Measurements from ENCODE around the gene THAP3. TPM values are rescaled to one million over a fixed set of nuclear protein-coding genes. Genes with fewer than 3 reads are reported as not detected.

THAP3 gene
- total RNA-seq, 1 donor from 2014 or later = 25.0 TPM

GRCh38 chr1:6603915-6604558 is 20.6 kb upstream of the THAP3 start:
- peak overlapping the region; percentile 99 for H3K27ac Mint-ChIP-seq
- no peaks in the 10 kb centered on the region for H3K36me3 ChIP-seq
- H3K9me3 Mint-ChIP-seq = no peaks in the 10 kb centered on the region
- H3F3A ChIP-seq (ENCODE audit: low read depth) = peaks cover 45% of the 10 kb centered on the region
- H3K9me3 ChIP-seq (ENCODE audit: low read depth) = no peaks in the 10 kb centered on the region
- peak overlapping the region; percentile 84 for H3K4me3 Mint-ChIP-seq
- H4K20me1 ChIP-seq (ENCODE audit: low read depth) = peaks cover 28% of the 10 kb centered on the region
- no peak overlapping the region for H3K9ac ChIP-seq
- H3K27me3 Mint-ChIP-seq (ENCODE audit: insufficient read depth, low read depth) = peaks cover 8% of the 10 kb centered on the region
- peaks cover 36% of the 10 kb centered on the region for H3K4me1 Mint-ChIP-seq
- H3K27ac ChIP-seq = peak overlapping the region; percentile 31
- no peaks in the 10 kb centered on the region for H3K36me3 Mint-ChIP-seq
- peak overlapping the region; percentile 78 for H2AFZ ChIP-seq (replicated peaks)
- peak overlapping the region; percentile 99 for H3K4me2 ChIP-seq
- peaks cover 29% of the 10 kb centered on the region for H3K79me2 ChIP-seq (ENCODE audit: low read depth)
- DNase-seq (ENCODE audit: low spot score) = peak; percentile 89
- H3K27me3 ChIP-seq = peaks cover 23% of the 10 kb centered on the region
- TF ChIP-seq EZH2phosphoT487 (IDR thresholded peaks at IDR 0.05) (peak; percentile 9), EZH2 (IDR thresholded peaks at IDR 0.05) (no peak)
- TF ChIP-seq, protein P1, sequence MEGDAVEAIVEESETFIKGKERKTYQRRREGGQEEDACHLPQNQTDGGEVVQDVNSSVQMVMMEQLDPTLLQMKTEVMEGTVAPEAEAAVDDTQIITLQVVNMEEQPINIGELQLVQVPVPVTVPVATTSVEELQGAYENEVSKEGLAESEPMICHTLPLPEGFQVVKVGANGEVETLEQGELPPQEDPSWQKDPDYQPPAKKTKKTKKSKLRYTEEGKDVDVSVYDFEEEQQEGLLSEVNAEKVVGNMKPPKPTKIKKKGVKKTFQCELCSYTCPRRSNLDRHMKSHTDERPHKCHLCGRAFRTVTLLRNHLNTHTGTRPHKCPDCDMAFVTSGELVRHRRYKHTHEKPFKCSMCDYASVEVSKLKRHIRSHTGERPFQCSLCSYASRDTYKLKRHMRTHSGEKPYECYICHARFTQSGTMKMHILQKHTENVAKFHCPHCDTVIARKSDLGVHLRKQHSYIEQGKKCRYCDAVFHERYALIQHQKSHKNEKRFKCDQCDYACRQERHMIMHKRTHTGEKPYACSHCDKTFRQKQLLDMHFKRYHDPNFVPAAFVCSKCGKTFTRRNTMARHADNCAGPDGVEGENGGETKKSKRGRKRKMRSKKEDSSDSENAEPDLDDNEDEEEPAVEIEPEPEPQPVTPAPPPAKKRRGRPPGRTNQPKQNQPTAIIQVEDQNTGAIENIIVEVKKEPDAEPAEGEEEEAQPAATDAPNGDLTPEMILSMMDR (IDR thresholded peaks at IDR 0.05) = peak; percentile 26
- H3K4me1 ChIP-seq = peaks cover 33% of the 10 kb centered on the region
- peak overlapping the region; percentile 65 for H3K4me3 ChIP-seq

- no peak for TF ChIP-seq EZH2phosphoT487 (IDR thresholded peaks at IDR 0.05)
- TF ChIP-seq, protein P1 (IDR thresholded peaks at IDR 0.05) = no peak
- no peak for TF ChIP-seq EZH2 (IDR thresholded peaks at IDR 0.05)
- Histone ChIP-seq H3K9me3 (ENCODE audit: low read depth) (no peaks in the 10 kb centered on the region), H3K27me3 (peaks cover 11% of the 10 kb centered on the region), H3K4me1 (peaks cover 8% of the 10 kb centered on the region), H3K4me2 (peak overlapping the region; percentile 81), H3K36me3 (no peaks in the 10 kb centered on the region), H3K27ac (no peak overlapping the region), H3F3A (ENCODE audit: low read depth) (peaks cover 26% of the 10 kb centered on the region), H3K4me3 (peak overlapping the region; percentile 99), H2AFZ (replicated peaks) (peak overlapping the region; percentile 11), H4K20me1 (ENCODE audit: low read depth) (peaks cover 37% of the 10 kb centered on the region), H3K9ac (peak overlapping the region; percentile 22), H3K79me2 (ENCODE audit: low read depth) (peaks cover 42% of the 10 kb centered on the region)
- Mint-ChIP-seq H3K27ac (peak overlapping the region; percentile 94), H3K36me3 (peaks cover 11% of the 10 kb centered on the region), H3K4me1 (peaks cover 27% of the 10 kb centered on the region), H3K27me3 (ENCODE audit: insufficient read depth, low read depth) (peaks cover 8% of the 10 kb centered on the region), H3K4me3 (peak overlapping the region; percentile 96), H3K9me3 (no peaks in the 10 kb centered on the region)
- peak; percentile 65 for DNase-seq (ENCODE audit: low spot score)
These were observed 11.9 kb upstream of the THAP3 start for GRCh38 chr1:6612641-6613360.

GRCh38 chr1:6613361-6614018 is 11.2 kb upstream of the THAP3 start, which contains the start of gene PHF13:
Gene PHF13, plus strand, starts transcription at chr1:6613731. Its CDS starts 336 bp downstream, at chr1:6614067.
- H3K36me3 ChIP-seq = no peaks in the 10 kb centered on the region
- Mint-ChIP-seq H3K9me3 (no peaks in the 10 kb centered on the region), H3K27ac (peak within 1 kb of the TSS; percentile 94), H3K36me3 (peaks cover 11% of the 10 kb centered on the region), H3K27me3 (ENCODE audit: insufficient read depth, low read depth) (peaks cover 8% of the 10 kb centered on the region), H3K4me3 (peak within 1 kb of the TSS; percentile 96), H3K4me1 (peaks cover 27% of the 10 kb centered on the region)
- no peaks in the 10 kb centered on the region for H3K9me3 ChIP-seq (ENCODE audit: low read depth)
- H2AFZ ChIP-seq (replicated peaks) = peak within 1 kb of the TSS; percentile 11
- peaks cover 26% of the 10 kb centered on the region for H3F3A ChIP-seq (ENCODE audit: low read depth)
- peaks cover 44% of the 10 kb centered on the region for H4K20me1 ChIP-seq (ENCODE audit: low read depth)
- DNase-seq (ENCODE audit: low spot score) = peak; percentile 100
- peaks cover 11% of the 10 kb centered on the region for H3K27me3 ChIP-seq
- peaks cover 8% of the 10 kb centered on the region for H3K4me1 ChIP-seq
- peak within 1 kb of the TSS; percentile 99 for H3K4me3 ChIP-seq
- H3K79me2 ChIP-seq (ENCODE audit: low read depth) = peaks cover 49% of the 10 kb centered on the region
- H3K4me2 ChIP-seq = peak within 1 kb of the TSS; percentile 94
- peak within 1 kb of the TSS; percentile 64 for H3K27ac ChIP-seq
- peak within 1 kb of the TSS; percentile 65 for H3K9ac ChIP-seq
- TF ChIP-seq EZH2 (IDR thresholded peaks at IDR 0.05) (no peak), EZH2phosphoT487 (IDR thresholded peaks at IDR 0.05) (no peak)
- TF ChIP-seq, protein P1 (IDR thresholded peaks at IDR 0.05) = no peak
